ENCODE results near the gene PFDN4.

Gene PFDN4

DNA sequence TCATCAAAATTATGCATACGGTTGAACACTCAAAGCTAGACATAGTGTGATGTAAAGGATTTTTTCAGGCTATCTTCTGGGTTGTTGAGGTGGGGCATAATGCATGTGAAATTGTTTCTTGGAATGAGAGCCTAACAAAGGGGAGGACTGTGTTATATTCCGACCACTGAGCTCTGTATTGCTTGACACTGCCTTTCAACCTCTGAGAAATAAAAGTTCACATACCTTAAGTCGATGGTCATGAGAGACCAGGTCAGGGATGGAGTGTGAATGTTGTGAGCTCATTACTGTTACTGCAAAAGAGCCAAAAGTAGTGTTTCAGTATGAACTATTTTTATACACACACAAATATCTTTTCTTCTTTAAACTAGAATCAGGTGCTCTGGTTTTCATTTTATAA lies 5.0 kb downstream of the PFDN4 start:
- no peak overlapping the region for H3K4me2 ChIP-seq (ENCODE audit: low read depth, low read length, poor library complexity, severe bottlenecking)

DNA sequence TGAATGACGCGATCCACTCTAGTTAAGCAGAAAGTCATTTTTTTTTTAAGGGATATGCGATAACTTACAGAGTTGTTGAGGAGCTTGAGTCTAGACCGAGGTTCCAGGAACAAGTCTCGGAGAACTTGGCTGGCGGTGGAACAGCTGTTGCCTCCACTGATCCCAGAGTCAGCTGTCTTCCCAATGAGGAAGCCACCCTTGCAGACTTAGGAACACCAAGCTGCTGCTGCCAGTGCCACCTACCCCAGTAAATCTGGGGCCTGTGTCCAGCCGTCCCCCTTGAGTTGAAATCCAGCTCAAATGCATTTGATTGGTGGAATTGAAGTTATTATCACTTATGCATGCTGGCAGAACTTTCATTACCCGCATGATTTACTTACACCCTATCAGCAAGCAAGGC lies 6.7 kb downstream of the PFDN4 start:
- no peak overlapping the region for H3K9ac ChIP-seq (ENCODE audit: low read length)
- H2AFZ ChIP-seq (ENCODE audit: low read depth, low read length, severe bottlenecking): no peak overlapping the region
- H3K27me3 ChIP-seq (ENCODE audit: low read length): no peaks in the 10 kb centered on the region
- H3K4me3 ChIP-seq (ENCODE audit: insufficient read depth, low read length, poor library complexity, severe bottlenecking): no peak overlapping the region
- 0 out of 2 replicates have a peak, but pooled peaks cover 3% of the 10 kb centered on the region for H3F3A ChIP-seq (ENCODE audit: insufficient read depth)
- no peak overlapping the region for H3K4me2 ChIP-seq (ENCODE audit: low read depth, low read length, poor library complexity, severe bottlenecking)
- H3K27ac ChIP-seq (ENCODE audit: low read depth, low read length): no peak overlapping the region
- H4K20me1 ChIP-seq (ENCODE audit: low read depth, low read length): no peaks in the 10 kb centered on the region
- no peaks in the 10 kb centered on the region for H3K9me2 ChIP-seq (replicated peaks; ENCODE audit: insufficient read depth, low read length)
- H3K36me3 ChIP-seq (ENCODE audit: low read length): no peaks in the 10 kb centered on the region
- H3K9me3 ChIP-seq (ENCODE audit: insufficient read depth, low read length): no peaks in the 10 kb centered on the region
- TF ChIP-seq EZH2phosphoT487 (conservative IDR thresholded peaks at IDR 0.05; ENCODE audit: low read length): no peak
- TF ChIP-seq, protein P1, sequence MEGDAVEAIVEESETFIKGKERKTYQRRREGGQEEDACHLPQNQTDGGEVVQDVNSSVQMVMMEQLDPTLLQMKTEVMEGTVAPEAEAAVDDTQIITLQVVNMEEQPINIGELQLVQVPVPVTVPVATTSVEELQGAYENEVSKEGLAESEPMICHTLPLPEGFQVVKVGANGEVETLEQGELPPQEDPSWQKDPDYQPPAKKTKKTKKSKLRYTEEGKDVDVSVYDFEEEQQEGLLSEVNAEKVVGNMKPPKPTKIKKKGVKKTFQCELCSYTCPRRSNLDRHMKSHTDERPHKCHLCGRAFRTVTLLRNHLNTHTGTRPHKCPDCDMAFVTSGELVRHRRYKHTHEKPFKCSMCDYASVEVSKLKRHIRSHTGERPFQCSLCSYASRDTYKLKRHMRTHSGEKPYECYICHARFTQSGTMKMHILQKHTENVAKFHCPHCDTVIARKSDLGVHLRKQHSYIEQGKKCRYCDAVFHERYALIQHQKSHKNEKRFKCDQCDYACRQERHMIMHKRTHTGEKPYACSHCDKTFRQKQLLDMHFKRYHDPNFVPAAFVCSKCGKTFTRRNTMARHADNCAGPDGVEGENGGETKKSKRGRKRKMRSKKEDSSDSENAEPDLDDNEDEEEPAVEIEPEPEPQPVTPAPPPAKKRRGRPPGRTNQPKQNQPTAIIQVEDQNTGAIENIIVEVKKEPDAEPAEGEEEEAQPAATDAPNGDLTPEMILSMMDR (IDR thresholded peaks at IDR 0.05; ENCODE audit: insufficient read depth, low read length, poor library complexity, severe bottlenecking): no peak
- no peaks in the 10 kb centered on the region for H3K79me2 ChIP-seq (ENCODE audit: insufficient read depth, low read length)

More for the DNA sequence above, 5.0 kb downstream of the PFDN4 start:
- Histone ChIP-seq H3K27me3 (ENCODE audit: low read length) (no peaks in the 10 kb centered on the region), H3K4me3 (ENCODE audit: insufficient read depth, low read length, poor library complexity, severe bottlenecking) (no peak overlapping the region), H3K36me3 (ENCODE audit: low read length) (no peaks in the 10 kb centered on the region), H3K27ac (ENCODE audit: low read depth, low read length) (no peak overlapping the region), H3K9ac (ENCODE audit: low read length) (no peak overlapping the region), H3K9me3 (ENCODE audit: insufficient read depth, low read length) (no peaks in the 10 kb centered on the region), H3K9me2 (replicated peaks; ENCODE audit: insufficient read depth, low read length) (no peaks in the 10 kb centered on the region), H4K20me1 (ENCODE audit: low read depth, low read length) (no peaks in the 10 kb centered on the region), H2AFZ (ENCODE audit: low read depth, low read length, severe bottlenecking) (no peak overlapping the region), H3K79me2 (ENCODE audit: insufficient read depth, low read length) (no peaks in the 10 kb centered on the region), H3F3A (ENCODE audit: insufficient read depth) (no peaks in the 10 kb centered on the region)
- no peak for TF ChIP-seq EZH2phosphoT487 (conservative IDR thresholded peaks at IDR 0.05; ENCODE audit: low read length)
- TF ChIP-seq, protein P1 (IDR thresholded peaks at IDR 0.05; ENCODE audit: insufficient read depth, low read length, poor library complexity, severe bottlenecking): no peak

DNA sequence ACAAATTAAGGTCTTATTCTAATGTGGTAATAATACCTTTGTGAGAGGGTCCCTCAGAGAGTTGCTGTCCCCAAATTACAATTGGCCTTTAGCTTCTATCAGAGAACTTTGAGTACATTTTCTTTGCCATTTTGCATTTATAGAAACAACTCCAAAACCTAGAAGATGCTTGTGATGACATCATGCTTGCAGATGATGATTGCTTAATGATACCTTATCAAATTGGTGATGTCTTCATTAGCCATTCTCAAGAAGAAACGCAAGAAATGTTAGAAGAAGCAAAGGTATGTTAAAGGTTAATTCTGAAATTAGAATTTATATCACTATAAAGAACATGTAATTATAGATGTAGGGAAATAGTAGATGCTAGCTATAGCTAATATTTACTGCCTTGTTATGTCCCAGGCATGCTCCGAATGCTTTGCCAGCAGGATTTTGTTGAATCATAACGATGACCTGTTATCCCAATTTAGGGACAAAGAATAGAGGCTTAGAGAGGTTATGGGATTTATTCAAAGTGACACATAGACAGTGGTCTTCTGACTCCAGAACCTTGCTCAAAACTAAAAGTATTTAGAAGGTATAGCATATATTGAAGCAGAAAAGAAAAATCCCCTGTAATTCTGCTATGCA lies 7.4 kb downstream of the PFDN4 start:
- Histone ChIP-seq H3K4me2 (ENCODE audit: low read depth, low read length, poor library complexity, severe bottlenecking) (no peak overlapping the region), H3K27me3 (ENCODE audit: low read length) (no peaks in the 10 kb centered on the region), H4K20me1 (ENCODE audit: low read depth, low read length) (no peaks in the 10 kb centered on the region), H3K9me2 (replicated peaks; ENCODE audit: insufficient read depth, low read length) (no peaks in the 10 kb centered on the region), H3K9me3 (ENCODE audit: insufficient read depth, low read length) (no peaks in the 10 kb centered on the region), H3K27ac (ENCODE audit: low read depth, low read length) (no peak overlapping the region), H3K9ac (ENCODE audit: low read length) (no peak overlapping the region), H3K79me2 (ENCODE audit: insufficient read depth, low read length) (no peaks in the 10 kb centered on the region), H3F3A (ENCODE audit: insufficient read depth) (0 out of 2 replicates have a peak, but pooled peaks cover 3% of the 10 kb centered on the region), H3K4me3 (ENCODE audit: insufficient read depth, low read length, poor library complexity, severe bottlenecking) (no peak overlapping the region), H3K36me3 (ENCODE audit: low read length) (no peaks in the 10 kb centered on the region), H2AFZ (ENCODE audit: low read depth, low read length, severe bottlenecking) (no peak overlapping the region)
- TF ChIP-seq, protein P1 (IDR thresholded peaks at IDR 0.05; ENCODE audit: insufficient read depth, low read length, poor library complexity, severe bottlenecking): no peak
- no peak for TF ChIP-seq EZH2phosphoT487 (conservative IDR thresholded peaks at IDR 0.05; ENCODE audit: low read length)
